Stimulated activated CD4-positive, alpha-beta T cell treated with anti-CD3 and anti-CD28 coated beads, Interleukin-4, amount 100 ng/mL, for 24 hours (primary cell): ENCODE measurements around the gene TLE1.

Experiments
- DNase-seq: peaks from one replicate; pipeline ENCODE4 v3.0.0-alpha.2; 2020

The TLE1 gene

DNA sequence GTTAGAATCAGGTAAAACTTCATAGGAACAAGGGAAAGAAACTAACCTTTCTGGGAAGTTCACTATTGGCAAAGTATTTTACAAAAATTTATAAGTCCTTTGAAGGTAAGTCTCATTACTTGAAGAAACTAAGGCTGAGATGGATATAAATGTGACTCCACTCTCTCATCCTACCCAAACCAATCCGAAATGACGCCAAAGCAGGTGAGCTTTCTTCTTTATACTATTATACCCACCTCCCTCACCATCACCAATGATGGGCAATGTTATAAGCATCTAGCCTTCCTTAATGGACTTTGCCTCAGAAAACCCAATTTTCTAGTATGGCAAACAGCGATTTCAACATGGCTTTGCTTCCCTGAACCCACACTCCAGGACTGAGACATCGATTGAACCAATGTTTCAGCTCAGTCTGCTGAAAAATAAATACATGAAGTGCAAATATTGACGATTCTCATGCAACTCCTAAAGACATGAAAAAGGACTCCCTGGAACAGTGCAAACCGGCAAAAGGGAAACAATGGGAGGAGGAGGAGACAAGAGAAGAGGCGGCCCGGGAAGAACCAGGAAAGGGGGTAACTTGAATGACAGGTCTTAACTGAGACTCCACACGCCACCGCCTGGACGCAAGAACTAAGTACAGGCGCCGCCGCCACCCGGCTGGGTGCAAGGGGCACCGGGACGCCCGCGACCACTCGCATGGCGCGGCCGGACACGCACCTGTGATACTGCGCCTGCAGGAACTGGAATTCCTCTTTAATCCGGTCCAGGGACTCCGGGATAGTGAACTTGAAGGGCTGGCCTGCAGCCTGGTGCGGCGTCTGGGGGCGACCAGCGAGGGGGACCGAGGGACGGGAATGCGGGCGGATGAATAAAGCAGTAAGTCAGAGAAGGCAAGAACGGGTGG lies 2.5 kb downstream of the TLE1 start:
- peak; percentile 12 for DNase-seq

DNA sequence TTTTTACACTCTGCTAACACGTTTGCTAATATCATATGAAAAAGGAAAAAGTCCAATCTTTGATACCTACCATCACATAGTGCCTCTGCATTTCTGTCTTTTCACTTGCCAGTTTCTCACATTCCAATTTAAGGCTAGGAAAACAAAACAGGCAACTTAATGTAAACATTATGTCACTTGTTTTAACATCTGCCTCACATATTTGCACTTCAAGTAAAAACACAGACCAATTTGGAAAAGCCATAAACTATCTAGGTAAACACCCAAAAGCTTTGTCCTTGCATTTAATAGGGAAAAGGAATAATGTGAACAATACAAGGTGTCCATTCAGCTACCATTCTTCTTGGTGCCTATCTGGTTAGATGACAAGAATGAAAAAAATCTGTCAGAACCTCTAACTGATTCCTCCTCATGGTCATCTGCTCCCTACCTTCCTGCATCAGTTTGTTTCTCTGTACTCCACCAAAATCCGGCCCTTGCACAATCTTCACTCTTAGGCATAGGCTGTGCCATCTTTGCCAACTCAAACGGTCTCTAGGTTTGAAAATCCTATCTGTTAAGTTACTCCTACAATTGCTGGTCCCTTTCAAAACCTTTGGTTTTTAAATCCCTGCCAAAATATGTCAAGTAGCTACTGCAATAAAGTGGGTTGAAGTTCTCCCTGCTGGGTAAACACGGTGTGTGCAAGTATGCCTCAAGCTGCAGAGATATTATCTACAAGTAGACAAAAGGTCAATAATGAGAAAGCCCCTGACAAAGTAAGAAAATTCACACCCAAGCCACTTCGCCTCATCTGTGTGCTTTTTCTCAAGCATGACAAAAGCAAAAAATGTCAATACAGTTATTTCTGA lies 3.4 kb downstream of the TLE1 start:
- no peak for DNase-seq

DNA sequence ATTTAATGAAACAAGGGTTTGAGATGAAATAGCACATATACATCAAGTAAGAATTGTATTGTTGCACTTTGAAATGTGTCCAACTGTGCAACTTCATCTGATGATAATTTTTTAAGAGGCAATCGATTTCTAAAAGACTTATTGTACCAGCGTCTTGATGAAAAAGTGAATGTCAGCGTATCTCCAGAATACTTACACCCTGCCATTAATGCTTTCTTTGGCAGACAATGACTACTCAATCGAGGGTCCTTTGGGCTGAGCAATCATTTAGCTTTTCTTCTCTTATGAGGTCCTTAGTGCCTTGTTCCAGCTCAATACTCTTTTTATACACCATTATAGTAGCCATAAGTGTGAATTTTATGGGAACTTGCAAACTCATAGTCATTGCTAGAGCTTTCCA lies 4.7 kb downstream of the TLE1 start:
- no peak for DNase-seq

DNA sequence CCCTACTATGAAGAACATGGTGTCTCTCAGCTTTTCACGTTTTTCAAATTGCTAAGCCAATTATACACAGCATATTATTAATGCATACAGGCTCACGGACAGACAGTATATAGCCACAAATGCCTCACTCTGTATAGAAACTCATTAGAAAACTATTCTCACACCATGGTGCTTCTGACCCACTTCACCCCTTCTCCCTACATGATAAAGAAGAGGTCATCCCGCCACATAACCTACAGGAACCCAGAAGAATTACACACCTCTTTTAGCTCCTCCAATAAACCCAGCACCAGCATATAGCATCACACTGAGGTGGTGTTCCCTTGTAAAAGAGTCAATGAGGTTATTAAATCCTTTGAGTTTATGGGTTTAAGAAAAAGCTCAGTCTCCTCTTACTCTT lies 5.6 kb downstream of the TLE1 start:
- no peak for DNase-seq

DNA sequence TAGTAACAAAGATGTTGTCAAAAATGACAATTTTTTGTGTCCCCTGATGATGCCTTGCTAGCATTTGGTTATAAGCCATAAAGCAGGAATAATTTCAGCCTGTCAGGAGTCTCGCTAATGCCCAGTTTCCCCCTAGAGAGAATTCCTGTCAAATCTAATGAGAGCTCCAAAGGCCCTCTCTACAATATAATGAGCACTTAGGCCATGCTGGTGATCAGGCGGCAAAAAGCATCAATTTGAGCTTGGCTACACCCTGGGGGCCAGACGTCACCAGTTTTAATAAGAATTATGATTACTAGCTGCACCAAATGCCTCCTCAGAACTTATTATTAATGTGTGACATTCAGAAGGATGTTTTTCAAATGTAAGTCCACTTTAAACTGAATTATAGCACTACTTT lies 6.1 kb downstream of the TLE1 start:
- no peak for DNase-seq

DNA sequence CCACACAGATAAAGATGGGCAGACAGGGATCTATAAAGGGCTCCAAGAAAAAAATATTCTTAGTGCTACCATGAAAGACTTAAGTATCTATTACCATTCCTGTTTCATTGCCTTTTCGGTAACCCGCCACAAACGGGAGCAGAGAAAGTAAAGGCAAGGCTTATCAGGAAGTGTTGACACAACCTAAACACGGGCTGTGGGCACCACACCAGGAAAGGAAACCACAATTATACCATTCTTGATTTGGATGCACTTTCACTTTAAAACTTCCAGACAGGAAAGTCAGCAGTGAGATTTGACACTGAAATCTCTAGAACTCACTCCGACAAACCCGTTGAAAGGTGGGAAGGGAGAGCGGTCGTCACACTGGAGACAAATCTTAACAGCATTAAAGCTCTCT lies 6.5 kb downstream of the TLE1 start:
- no peak for DNase-seq

DNA sequence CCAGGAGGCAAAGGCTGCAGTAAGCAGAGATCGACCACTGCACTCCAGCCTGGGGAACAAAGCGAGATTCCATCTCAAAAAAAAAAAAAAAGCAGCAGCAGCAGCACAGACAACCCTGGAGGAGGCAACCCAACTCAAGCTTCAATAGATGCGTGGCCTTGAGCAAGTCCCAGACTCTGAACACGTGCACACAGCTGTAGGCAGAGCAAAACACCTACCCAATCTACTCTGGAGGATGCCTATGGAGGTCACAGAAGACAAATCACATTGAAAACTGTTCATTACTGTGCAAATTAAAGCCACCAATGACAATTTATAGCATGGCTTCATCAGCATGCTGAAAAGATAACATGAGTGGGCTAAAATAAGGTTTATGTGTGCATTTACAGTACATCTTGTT lies 7.2 kb downstream of the TLE1 start:
- DNase-seq: no peak

DNA sequence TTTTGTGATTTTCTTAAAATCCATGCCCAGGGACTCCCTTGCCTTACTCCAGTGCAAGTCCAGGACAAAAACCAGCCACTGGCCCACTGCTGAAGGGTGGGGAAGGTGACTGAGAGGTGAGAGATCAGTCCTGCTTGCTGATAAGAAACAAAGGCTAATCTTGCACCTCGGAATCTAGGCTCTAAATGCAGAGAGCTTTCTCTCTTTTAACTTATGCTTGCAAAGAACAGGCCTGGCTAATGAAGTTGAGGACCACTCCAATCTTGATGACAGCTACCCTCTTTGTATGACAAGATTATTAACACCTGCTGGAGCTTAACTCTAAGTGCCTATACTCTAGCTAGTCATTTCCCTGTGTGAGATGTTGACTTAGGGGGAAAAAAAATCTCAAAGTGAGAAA lies 8.8 kb downstream of the TLE1 start:
- DNase-seq: no peak

DNA sequence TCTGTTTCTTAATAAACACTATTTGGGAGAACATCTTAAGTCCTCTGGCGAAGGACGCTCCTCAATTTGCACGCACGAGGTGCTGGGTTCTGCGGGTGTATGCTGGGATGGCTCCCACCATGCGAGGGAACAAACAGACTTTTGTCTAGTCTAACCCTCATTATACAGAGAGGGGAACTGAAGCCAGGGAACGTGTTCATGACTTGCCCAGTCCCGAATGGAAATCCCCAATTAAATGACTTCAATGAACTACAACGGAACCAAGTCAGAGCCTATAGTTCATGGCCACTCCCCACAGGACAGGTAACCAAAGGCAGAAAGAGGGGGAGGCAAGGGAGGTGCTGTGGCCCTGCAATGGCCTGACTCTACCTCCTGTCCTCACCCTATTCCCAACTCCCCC lies 9.3 kb downstream of the TLE1 start:
- DNase-seq: no peak

DNA sequence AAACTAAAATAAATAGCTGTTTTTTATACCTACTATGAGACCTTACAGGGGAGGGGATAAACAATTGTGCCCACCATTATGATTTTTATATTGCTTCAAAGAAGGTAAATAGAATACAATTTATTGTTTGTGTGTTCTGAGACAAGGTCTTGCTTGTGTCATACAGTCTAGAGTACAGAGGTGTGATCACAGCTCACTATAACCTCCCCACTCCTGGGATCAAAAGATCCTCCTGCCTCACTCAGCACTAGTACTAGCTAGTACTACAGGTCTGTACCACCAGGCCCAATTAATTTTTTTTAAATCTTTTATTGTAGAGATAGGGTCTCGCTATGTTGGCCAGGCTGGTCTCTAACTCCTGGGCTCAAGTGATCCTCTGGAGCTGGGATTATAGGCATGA lies 11.3 kb downstream of the TLE1 start:
- no peak for DNase-seq

DNA sequence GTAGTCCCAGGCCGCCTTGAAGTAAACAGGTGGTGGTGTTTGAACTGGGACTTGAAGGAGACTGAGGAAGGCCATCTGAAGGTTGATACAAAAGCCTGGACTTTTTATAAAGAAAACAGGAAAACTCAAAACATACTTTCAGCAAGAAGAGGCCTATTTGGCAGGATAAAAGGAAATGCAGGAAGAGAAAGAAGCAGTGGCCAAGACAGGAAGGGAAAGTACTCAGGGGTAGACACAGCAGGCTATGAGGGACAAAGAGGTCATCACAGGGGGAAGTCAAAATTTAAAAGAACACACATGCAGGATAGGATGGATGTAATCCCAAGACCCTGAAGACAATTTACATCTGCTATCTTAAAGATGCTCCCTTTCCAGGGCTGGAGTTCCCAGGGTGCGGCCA lies 13.0 kb downstream of the TLE1 start:
- DNase-seq: no peak

DNA sequence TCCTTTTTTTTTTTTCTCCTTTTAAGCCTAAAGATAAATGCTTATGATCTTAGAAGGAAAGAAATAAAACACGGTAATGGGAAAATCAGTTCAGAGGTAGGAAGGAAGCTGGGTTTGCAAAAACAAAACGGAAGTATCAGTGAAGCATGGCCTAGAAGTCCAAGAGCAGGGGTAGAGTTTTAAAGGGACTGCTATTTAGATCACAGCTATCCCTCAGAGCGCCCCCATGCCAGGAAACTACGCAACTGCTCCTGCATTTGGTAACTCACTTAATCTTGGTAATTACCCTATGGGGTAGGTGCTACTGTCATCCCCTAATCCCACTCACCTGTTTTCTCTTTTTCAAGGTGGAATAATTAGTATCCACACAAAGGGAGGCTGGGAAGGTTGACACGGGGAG lies 16.0 kb downstream of the TLE1 start:
- DNase-seq: no peak

DNA sequence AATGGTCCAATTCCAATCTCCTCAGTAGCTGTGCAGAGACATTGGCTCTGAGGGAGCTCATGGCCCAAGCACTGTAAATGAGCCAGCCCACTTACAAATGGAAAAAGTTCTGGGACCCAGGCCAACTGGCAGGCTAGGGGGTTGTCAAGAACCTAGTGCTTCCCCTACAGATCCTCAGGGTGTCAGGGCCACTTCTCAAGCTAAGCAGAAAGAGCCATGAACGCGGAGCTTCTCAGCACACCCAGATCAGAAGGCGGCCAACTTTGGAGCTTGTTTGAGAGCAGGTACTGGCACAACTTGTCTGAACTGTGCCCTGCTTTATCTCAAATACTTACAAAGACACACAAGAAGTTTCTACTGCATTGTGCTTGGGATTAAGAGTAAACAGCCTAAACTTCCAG lies 17.5 kb downstream of the TLE1 start:
- no peak for DNase-seq

DNA sequence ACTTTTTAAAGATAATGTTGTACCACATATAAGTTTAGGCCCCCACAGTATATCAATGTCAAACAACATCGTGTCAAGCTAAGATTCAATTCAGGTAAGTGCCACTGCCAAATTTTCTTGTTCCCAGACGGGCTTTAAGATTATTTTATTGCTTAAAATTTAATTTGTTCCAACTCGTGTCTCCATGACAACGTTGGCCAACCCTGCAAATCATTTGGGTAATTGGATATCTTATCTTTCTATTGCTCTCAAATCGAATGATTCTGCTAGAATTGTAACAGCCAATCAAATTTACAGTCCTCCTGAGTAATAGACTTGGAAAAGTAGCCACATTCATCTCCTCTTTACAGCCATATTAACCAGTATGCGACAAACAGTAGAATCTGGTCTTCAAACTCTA lies 19.5 kb downstream of the TLE1 start:
- DNase-seq: no peak

DNA sequence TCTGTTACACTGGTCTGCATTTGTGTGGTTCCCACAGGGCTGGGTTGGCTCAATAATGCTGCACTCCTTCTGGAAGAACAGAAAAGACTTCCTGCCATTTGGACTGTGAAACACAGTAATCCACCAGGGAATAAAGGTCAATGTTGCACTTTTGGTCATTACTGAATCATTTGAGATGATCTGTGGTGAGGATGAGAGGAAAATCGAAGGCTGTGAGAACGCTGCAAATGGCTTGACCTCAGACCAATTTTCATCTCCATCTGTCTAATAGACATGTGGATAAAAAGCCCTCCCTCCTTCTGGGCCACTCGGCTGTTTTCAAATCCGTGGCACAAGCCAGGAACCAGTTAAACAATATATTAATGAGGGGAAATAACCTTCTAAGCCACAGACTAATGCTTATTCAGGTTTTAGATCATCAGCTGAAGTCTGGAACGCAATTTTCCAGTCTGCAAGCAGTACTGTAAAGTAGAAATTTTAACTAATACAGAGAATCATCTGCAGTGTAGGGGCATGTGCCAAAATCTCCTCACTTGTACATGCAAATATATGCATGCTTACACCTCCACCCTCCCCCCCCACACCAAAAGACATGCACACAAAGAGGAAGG lies 20.2 kb downstream of the TLE1 start:
- DNase-seq: no peak

DNA sequence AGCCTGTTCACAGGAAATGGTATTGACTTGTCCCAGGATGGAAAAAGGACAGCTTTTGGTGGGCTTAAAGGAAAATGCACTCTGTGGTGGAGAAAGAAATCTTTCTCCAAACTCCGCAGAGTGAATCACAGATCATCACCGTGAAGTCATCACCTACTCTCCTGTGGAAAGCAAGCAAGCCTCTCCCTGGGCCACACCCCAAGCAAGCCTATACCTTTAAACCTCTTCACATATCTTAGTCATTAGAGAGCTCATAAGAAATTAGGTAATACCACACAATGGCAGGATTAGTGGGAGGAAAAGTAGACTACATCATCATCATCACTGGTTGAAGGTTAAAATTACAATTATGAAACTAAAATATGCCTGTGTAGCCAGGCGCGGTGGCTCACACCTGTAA lies 23.2 kb downstream of the TLE1 start:
- no peak for DNase-seq

DNA sequence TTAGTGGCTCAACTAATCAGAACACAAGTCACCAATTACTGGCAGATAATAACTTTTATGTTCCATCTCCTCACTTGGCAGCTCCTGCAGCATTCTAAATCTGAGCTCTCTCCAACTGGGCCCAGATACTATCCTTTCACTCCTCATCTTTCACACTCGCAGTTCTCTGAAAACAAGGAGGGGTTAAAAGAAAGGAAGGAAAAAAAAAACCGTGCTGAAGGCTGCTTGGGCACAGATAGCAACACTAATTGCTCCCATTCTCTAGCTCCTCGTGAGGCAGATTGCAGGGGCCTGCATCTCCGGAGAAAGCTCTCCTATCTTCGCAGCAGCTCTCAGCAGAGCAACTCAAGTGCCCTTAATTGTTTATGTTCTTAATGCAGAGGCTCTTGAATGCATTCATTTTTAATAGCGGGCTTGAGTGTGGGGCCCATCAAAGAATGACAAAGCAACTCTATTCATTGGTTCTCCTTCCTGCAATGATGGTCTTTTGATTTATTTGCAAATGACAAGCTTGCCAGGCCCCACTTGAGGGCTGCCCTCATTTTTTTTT lies 23.9 kb downstream of the TLE1 start:
- DNase-seq: no peak

DNA sequence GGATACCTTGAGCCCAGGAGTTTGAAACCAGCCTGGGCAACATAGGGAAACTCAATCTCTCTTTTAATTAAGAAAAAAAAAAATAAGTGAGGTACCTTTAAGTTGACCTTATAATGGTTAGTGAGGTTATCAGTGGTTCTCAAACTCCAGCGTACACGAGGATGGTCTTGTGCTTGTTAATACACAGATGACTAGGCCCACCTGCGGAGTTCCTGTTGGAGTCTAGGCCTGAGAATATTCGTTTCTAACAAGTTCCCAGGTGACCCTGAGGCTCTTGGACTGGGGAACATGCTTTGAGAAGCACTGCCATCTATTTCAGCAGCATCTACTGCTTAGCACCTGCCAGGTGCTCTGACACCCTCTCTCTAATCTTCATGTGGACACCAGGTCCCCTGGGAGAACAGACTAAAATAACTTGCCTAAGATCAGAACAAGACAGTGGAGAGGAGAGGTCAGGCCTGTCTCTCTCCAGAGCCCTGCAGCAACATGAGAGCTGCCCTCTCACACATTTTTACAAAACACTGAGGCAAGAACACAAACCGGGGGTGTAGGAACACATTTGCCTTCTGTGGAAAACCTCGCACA lies 24.6 kb downstream of the TLE1 start:
- DNase-seq: no peak

DNA sequence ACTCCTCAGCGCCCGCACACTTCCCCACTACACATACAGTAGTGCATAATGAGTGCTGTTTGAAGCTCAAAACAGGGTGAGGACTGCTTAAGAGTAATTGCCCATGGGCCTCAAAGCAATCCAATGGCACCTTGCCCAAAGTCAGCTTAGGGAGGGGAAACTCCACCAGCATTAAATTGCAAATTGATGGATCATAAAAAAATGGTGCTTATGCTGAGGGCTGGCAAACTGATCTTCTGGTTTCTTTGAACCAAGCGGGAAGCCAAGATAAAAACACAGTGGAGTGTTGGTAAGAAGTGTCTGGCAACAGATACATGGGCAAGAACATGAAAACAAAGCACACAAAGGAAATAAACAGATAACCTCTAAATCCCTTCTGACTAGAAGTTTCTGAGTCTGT lies 28.0 kb downstream of the TLE1 start:
- DNase-seq: no peak

DNA sequence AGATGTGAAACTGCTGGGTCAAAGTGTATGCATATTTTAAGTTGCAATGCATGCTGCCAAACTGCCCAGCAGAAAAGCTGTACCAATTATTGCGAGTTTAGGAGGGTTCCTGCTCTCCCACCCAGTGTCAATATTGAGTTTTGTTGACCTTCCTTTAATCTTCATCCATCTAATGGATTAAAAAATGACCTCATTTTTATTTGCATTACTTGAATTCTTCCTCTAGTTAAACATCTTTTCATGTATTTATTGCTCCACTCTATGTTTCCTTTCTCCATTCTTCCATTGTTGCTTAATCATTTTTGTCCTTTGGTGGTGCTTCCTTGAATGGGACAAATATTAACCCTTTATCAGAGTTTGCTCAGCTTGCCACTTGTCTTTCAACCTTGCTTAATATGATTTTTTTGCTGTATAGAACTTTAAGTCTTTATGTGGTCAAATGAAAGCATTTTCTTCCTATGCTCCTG lies 32.4 kb downstream of the TLE1 start:
- no peak for DNase-seq

DNA sequence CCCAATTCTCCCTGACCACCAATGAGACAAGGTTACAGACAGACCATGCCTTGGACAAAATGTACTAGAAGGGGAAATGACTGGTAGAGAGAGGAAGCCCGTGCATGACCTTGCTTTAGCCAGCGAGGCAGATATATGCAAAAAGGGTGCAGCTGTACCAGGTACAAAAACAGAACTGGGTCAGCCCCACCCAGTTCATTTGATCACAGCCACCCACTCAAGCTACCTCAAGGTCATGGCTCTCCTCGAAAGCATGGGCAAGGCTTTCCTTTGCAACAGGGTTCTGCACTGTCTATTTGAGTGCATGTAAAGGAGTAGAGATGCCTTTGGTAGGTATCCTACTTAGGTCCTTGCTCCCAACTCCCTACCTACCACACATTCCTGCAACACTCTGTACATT lies 33.3 kb downstream of the TLE1 start:
- no peak for DNase-seq

DNA sequence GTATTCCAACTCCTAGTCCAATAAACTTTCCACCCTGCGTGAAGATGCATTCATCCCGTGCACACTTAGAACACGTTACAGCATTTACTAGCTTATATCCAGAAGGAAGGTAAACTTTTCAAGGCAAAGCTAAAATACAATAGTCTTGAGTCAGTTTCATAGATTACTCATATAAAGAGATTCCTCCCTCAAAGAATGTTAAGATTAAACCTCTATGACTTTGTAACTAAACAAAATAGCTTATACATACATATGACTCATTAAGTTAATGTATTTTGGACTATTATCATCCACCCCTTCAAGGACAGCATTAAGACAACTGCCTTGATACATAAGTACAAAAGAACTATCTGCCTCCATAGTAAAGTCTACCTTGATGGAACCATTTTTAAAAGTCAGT lies 36.1 kb downstream of the TLE1 start:
- no peak for DNase-seq

DNA sequence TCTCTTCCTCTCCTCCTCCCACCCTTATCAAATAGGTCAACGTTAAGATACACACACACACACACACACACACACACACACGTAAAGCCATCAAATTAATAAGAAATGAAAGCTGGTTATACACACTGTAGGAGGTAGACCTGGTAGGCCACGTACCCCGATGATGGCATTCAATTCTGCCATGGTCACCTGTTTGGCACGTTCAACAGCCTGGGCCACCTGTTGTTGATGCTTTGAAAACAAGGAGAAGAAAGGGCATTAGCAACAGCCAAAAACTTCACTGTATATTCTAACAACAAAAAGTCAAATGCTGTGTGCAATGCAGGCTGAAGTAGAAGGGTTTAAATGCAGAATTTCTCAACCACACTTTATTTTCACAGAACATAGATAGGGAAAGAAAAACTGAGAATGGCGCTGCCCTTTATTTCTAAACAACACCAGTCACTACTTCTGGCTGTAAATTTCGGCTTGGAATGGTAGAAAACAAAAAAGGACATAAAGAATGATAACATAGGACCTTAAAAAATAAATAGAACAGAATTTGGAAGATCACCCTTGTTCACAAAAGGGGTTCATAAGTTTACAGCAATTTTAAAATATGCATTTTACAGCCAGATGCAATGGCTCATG lies 37.2 kb downstream of the TLE1 start:
- no peak for DNase-seq
